Activated CD4-positive, alpha-beta T cell treated with anti-CD3 and anti-CD28 coated beads, Interleukin-10, Interleukin-2, amounts not matched to agents 100 ng/mL and 50 ng/mL, durations not matched to agents 16 hours and 8 hours (primary cell): Measurements from ENCODE around the gene FBRS.
"Not testable (repeated sequence)": the region's sequence is repeated elsewhere in the genome, so short reads cannot be mapped to it uniquely, and the experiment has no call there.

ENCODE experiments used
- DNase-seq: peaks from one replicate; pipeline ENCODE4 v3.0.0-alpha.2; 2020

Gene FBRS

DNA sequence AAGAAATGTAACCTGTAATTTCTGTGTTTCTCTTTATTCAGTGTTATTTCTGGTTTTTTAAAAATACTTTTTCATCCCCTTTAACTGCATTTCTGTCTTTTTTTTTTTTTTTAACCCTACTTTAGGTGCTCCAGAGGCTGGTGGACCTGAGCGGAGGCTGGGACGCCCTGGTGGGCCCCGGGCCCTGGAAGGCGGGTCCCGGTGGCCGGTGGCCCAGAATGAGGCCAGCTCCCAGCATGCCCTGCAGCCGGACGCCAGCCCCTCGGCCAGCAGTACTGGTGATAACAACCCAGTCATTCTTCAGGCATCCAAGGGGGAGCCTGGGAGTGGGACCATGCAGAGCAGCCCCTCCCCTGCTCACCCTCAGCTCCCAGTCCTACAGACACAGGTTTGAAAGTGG lies 42.3 kb downstream of the FBRS start:
- DNase-seq, result no peak

DNA sequence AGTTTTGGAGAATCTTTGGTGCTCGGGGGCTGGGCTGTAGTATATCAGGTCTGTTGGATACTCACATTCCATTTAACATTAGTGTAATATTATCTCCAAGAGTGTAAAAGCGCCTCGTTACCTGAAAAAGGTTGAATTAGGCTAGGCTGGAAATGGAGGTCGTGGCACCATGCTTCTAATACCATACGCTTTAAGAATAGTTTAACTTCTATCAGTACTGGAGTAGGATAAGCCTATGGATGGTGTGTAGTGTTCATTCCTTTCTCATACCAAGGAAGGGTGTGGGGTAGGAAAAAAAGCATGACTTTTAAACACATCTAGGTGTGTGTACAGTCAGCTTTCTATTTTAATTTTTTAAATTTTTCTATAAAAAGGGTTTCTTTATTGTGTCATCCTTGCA lies 42.7 kb downstream of the FBRS start:
- no peak for DNase-seq

GRCh38 chr16:30703071-30703470 lies 44.8 kb downstream of the FBRS start:
- DNase-seq, result not testable (repeated sequence)

DNA sequence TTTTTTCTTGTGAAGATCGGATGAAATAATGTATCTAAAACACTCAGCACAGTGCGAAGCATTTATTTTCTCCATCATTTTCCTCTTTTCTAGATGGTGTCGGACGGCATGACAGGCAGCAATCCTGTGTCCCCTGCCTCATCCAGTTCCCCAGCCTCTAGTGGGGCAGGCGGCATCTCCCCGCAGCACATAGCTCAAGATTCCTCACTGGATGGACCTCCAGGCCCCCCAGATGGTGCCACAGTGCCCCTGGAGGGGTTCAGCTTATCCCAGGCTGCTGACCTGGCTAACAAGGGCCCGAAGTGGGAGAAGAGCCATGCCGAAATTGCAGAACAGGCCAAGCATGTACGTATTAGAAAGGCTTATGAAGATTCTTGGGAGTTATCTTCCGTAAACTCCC lies 45.7 kb downstream of the FBRS start:
- no peak for DNase-seq

GRCh38 chr16:30706046-30706445 lies 47.8 kb downstream of the FBRS start:
- no peak for DNase-seq

GRCh38 chr16:30710971-30711370 lies 52.7 kb downstream of the FBRS start:
- no peak for DNase-seq

GRCh38 chr16:30711712-30712111 lies 53.5 kb downstream of the FBRS start:
- no peak for DNase-seq

- peak; percentile 83 for DNase-seq
Observed at GRCh38 chr16:30715750-30716445, 57.7 kb downstream of the FBRS start.

- no peak for DNase-seq
Observed at GRCh38 chr16:30720086-30720485, 61.9 kb downstream of the FBRS start.
